HUES6 (cell line): ENCODE data around the gene AGGF1.

Experiments used
- H3K27ac ChIP-seq: 2 replicates; pipeline ENCODE4 v1.7.0; 2013; ENCODE audit warnings: low read depth, mild to moderate bottlenecking, low read length, inconsistent platforms
- H3K27me3 ChIP-seq: 2 replicates; pipeline ENCODE4 v1.6.1; 2013; ENCODE audit warnings: low read length; ENCODE audit not compliant: control insufficient read depth, insufficient read depth
- H3K36me3 ChIP-seq: 2 replicates; pipeline ENCODE4 v1.6.1; 2013; ENCODE audit warnings: low read length; ENCODE audit not compliant: control insufficient read depth, insufficient read depth
- H3K4me1 ChIP-seq: 2 replicates; pipeline ENCODE4 v1.6.1; 2013; ENCODE audit warnings: low read length; ENCODE audit not compliant: control insufficient read depth, insufficient read depth
- H3K4me3 ChIP-seq: 2 replicates; pipeline ENCODE4 v1.5.1; 2013; ENCODE audit warnings: low read depth, low read length
- H3K9ac ChIP-seq: one replicate; pipeline ENCODE4 v1.6.1; 2013; ENCODE audit warnings: mild to moderate bottlenecking, low read length
- H3K9me3 ChIP-seq: 2 replicates; pipeline ENCODE4 v1.6.1; 2013; ENCODE audit warnings: low read depth, low read length; ENCODE audit not compliant: control insufficient read depth, insufficient read depth

Gene AGGF1

DNA sequence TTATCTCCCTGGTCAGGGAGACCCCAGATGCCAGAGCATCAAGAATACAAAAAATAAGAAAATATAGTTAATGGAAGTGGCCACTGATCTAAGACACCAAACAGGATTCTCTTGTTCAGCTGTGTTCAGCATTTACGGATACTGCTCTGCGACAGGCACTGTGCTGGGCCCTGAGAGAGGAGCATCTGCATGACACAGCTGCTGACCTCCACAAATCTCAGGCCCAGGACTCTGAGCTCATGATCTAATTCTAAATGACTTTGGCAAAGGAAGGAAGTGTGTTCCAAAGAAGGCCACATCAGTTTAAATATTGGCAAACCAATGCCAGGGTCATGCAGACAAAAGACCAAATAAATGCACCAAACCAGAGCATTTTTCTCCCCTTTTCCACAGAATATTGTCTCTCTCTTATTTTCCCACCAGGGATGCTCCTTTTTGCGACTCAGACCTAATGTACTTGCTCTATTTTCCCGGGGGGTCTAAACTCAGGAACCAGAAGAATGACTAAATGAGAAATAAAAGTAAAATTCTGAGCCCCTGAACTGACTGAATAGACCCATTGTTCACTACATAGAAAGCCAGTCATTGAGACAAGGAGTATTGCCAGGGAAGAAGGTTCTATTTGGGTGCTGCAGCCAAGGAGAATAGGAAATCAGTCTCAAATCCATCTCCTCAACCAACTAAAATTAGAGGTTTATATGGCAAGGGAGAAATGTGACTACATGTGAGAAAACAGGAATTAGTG lies 1.4 kb upstream of the AGGF1 start:
- Histone ChIP-seq H3K36me3 (0 out of 2 replicates have a peak, but pooled peaks cover 2% of the 10 kb centered on the region), H3K4me3 (no peak overlapping the region), H3K27me3 (no peaks in the 10 kb centered on the region), H3K4me1 (peaks cover 6% of the 10 kb centered on the region; the same call in 1 of the 2 replicates), H3K27ac (no peak overlapping the region), H3K9me3 (peaks cover 23% of the 10 kb centered on the region), H3K9ac (no peak overlapping the region)

DNA sequence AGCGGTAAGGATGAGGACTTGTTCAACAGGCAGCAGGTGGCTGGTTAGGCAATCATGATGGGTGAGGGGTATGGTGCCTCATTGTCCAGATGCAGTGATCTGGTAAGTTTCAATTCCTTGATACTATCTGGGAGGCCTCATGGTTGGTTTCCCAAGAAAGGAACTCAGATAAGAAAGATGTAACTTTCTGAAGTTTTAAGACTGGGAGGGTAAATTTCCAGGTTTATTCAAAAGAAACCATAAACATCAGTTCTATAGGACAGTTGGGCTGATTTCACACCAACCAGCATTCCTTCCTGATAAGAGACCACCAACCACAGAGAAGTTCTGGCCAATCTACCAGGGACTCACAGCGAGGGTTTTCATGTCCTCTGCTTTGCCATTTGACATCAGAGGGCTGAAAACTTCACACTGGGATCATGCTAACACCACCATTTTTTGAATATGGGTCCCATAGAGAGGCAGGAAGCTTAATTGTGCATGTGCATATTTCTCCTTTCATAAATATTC lies 773 bp upstream of the AGGF1 start:
- H3K36me3 ChIP-seq, result 0 out of 2 replicates have a peak, but pooled peaks cover 2% of the 10 kb centered on the region
- peaks cover 6% of the 10 kb centered on the region; the same call in 1 of the 2 replicates for H3K4me1 ChIP-seq
- H3K4me3 ChIP-seq, result peak overlapping the region; percentile 85; the same call in 1 of the 2 replicates
- H3K9ac ChIP-seq, result no peak overlapping the region
- no peak overlapping the region for H3K27ac ChIP-seq
- H3K27me3 ChIP-seq, result no peaks in the 10 kb centered on the region
- peaks cover 23% of the 10 kb centered on the region for H3K9me3 ChIP-seq

DNA sequence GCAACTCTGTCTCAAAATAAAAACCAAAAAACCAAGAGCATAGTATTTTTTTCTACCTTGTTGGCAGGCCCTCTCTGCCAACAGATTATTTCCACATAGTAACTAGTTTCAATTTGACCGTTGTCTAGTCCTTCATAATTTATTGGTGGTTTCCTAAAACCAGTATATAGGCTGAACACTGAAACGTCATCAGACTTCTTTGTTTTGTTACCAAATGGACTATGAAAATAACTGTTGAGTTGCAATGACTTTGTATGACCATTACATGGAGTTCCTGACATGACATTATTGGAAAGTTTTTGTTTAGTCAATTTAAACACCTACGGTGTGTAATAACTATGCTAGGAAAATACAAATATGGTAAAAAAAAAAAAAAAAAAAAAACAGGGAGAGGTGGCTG lies 1.7 kb downstream of the AGGF1 start:
- Histone ChIP-seq H3K27ac (no peak overlapping the region), H3K27me3 (no peaks in the 10 kb centered on the region), H3K9me3 (peaks cover 23% of the 10 kb centered on the region), H3K4me1 (peaks cover 6% of the 10 kb centered on the region; the same call in 1 of the 2 replicates), H3K36me3 (peaks cover 17% of the 10 kb centered on the region), H3K9ac (no peak overlapping the region), H3K4me3 (no peak overlapping the region)

DNA sequence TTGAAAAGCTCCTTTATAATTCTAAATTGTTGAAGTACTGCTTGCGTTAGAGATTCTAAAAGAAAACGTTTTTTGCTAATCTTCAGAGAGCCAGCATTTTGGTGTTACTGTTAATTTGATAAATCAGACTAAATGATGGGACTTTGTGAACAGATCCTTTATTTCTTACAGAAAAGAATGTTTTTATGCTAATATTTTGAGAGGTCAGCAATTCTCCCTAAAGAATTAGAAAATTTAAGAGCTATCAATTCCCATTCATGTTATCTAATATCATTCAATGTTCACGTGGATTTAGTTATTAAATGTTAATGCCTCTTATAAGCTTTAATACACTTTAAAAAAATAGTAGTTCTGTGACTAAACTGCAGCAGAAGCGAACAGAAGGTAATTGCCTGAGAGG lies 2.4 kb downstream of the AGGF1 start:
- Histone ChIP-seq H3K27me3 (no peaks in the 10 kb centered on the region), H3K4me1 (peaks cover 6% of the 10 kb centered on the region; the same call in 1 of the 2 replicates), H3K9me3 (peaks cover 23% of the 10 kb centered on the region), H3K4me3 (no peak overlapping the region), H3K27ac (no peak overlapping the region), H3K36me3 (peaks cover 22% of the 10 kb centered on the region), H3K9ac (no peak overlapping the region)

DNA sequence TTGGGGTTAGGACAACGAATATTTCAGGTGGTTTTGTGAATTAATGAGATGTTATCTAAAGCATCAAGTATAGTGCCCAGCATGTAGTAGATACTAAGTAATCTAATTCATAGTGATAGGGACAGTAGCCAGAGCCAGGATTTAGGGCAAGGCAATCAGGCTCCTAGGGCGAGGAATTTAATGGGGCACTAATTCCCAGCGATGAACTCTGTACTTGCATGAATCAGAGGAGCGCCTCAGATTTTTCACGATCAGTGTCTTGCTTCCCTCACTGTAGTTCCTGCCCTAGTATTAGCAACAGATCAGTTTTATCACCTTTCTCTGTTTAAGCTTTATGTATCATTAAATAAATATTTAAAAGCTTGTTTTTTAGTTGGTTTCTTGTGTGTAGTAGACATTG lies 3.1 kb downstream of the AGGF1 start:
- Histone ChIP-seq H3K4me1 (peaks cover 6% of the 10 kb centered on the region; the same call in 1 of the 2 replicates), H3K27ac (no peak overlapping the region), H3K9me3 (peaks cover 17% of the 10 kb centered on the region), H3K36me3 (peaks cover 28% of the 10 kb centered on the region), H3K4me3 (no peak overlapping the region), H3K9ac (no peak overlapping the region), H3K27me3 (no peaks in the 10 kb centered on the region)

DNA sequence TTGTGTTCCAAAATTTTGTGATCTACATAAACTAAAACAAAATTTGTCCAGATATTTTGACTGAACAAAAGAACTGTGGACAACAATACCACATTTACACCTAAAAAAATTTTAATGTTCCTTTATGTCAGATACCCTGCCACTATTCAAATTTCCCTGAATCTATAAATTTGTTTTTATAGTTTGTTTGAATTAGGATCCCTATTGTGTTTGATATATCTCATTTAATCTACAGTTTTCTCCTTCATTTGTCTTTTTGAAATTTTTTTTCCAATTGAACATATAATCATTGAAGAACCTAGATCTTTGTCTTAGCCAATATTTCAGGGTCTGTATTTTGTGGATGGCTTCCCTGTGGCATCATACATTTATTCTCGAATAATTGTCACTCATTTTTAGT lies 5.7 kb downstream of the AGGF1 start:
- Histone ChIP-seq H3K9me3 (peaks cover 4% of the 10 kb centered on the region; the same call in 1 of the 2 replicates), H3K9ac (no peak overlapping the region), H3K4me3 (no peak overlapping the region), H3K4me1 (peaks cover 5% of the 10 kb centered on the region; the same call in 1 of the 2 replicates), H3K27ac (no peak overlapping the region), H3K27me3 (no peaks in the 10 kb centered on the region), H3K36me3 (peaks cover 49% of the 10 kb centered on the region)

DNA sequence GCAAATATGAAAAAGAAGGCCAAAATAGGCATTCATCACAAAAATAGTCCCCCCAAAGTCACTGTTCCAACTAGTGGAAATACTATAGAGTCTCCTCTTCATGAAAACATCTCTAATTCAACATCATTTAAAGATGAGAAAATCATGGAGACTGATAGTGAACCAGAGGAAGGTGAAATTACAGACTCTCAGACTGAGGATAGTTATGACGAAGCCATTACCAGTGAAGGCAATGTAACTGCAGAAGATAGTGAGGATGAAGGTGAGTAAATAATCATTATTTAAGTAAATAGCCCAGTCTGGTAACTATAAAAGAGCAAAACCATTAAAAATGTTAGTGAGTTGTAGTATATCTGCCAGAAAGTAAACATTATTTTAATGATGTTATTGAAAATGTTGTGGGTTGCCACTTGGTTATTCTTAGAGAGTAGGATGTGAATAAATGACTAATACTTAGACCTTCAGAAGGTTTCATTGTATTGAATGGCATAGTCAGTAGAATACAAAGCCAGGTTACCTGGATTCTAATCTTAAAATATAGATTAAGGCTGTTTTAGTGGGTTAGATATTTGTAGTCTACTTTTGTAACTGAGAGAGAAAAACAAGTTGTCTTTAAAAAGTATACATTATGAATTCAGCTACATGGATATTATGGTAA lies 16.3 kb downstream of the AGGF1 start:
- Histone ChIP-seq H3K36me3 (peaks cover 39% of the 10 kb centered on the region), H3K27me3 (no peaks in the 10 kb centered on the region), H3K9ac (no peak overlapping the region), H3K9me3 (peaks cover 3% of the 10 kb centered on the region; the same call in 1 of the 2 replicates), H3K4me1 (no peaks in the 10 kb centered on the region), H3K27ac (no peak overlapping the region), H3K4me3 (no peak overlapping the region)

DNA sequence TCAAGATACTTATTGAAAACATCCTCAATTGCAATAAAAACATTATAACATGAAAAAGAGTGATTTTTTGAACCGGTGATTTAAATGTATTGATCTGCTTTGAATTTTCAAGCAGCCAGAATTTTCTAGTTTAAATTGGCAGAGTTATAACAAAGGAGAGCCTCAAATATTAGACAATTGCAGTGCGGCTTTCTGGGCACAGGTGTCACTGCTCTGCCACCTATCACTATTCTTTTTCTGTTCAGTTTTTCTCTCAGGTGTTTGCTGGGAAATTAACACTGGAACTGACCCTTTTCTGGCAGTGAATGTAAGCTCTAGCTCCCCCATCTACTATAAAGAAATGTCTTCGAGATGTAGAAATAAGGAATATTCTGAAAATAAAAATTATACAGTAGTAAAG lies 33.8 kb downstream of the AGGF1 start:
- Histone ChIP-seq H3K4me3 (no peak overlapping the region), H3K9me3 (no peaks in the 10 kb centered on the region), H3K27ac (no peak overlapping the region), H3K27me3 (no peaks in the 10 kb centered on the region), H3K4me1 (no peaks in the 10 kb centered on the region), H3K36me3 (peaks cover 42% of the 10 kb centered on the region), H3K9ac (no peak overlapping the region)

DNA sequence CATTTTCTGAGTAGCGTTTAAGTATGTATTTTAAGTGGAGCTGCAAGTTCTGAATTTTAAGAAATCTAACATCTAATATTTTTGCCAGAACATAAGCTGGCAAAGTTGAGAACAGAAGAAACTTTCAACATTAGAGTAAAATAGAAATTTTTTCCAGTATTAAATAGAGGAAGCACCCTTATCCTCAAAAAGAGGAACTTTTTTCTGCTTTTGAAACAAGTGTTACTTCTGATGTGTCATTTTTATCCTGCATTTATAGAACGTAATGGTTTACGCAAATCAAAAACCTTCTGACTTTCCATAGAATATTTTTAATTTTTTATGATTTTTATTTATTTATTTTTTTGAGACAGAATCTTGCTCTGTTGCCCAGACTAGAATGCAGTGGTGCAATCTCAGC lies 35.1 kb downstream of the AGGF1 start:
- H3K27ac ChIP-seq, result no peak overlapping the region

DNA sequence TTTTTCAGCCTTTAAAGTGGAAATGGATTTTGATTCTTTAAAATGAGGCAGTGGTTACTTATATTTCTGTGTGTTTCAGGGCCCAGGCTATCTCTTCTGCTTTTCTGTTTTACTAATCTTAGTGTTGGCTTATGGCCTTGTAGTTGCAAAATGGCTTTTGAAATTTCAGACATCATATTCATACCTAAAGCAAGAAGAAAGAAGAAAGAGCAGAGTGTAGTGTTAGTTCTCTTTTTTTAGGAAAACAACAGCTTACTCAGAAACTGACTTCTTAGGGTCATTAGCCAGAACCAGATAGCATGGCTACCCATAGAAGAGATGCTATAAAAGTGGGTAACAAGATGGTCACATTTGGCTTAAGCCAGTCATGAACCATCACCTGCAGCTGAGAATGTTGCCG lies 36.0 kb downstream of the AGGF1 start:
- Histone ChIP-seq H3K9me3 (no peaks in the 10 kb centered on the region), H3K4me3 (no peak overlapping the region), H3K4me1 (no peaks in the 10 kb centered on the region), H3K36me3 (peaks cover 22% of the 10 kb centered on the region), H3K27ac (no peak overlapping the region), H3K27me3 (no peaks in the 10 kb centered on the region), H3K9ac (no peak overlapping the region)

More for the DNA sequence above, 35.1 kb downstream of the AGGF1 start:
- Histone ChIP-seq H3K36me3 (peaks cover 31% of the 10 kb centered on the region), H3K4me3 (no peak overlapping the region), H3K9me3 (no peaks in the 10 kb centered on the region), H3K27me3 (no peaks in the 10 kb centered on the region), H3K9ac (no peak overlapping the region), H3K4me1 (no peaks in the 10 kb centered on the region)

DNA sequence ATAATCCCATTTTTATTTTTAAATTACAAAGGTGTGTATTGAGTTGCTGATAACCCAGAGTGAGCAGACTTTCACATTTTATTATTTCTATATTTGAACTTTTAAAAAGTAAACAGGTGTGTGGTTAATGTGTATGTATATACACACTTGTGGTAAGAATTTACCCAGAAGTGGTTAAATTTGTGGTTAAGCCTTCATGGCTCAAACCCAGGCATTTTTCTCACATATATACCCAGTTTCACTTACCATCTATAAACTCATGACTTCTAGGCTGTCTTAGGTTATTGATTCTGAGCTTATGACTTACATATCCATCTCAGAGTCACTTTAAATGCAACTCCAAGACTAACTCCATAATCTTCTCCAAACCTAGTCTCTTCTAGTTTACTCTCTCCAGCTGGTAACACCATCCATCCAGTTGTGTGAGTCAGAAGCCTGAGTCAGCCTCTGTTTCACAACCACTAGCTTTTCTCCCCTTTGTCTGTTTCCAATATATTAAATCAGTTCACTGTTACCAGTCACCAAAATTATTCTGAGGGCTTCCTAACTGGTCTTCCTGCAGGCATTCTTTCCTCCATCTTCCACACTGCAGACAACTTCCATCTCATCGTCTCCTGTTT lies 36.7 kb downstream of the AGGF1 start:
- Histone ChIP-seq H3K27me3 (no peaks in the 10 kb centered on the region), H3K9me3 (no peaks in the 10 kb centered on the region), H3K4me1 (no peaks in the 10 kb centered on the region), H3K27ac (no peak overlapping the region), H3K9ac (no peak overlapping the region), H3K36me3 (peaks cover 14% of the 10 kb centered on the region), H3K4me3 (no peak overlapping the region)
